HEK293 (cell line): ENCODE measurements around the gene INPP5A.

Experiments used
- KLF9 ChIP-seq: fragments of 450-650 bp; formaldehyde crosslinking; IDR thresholded peaks from 2 replicates; pipeline ENCODE4 v1.5.1; 2016; ENCODE audit warnings: missing biosample characterization, missing genetic modification characterization, low read depth
- MEIS1 ChIP-seq: sonication (generic); formaldehyde crosslinking; IDR thresholded peaks from 2 replicates; pipeline ENCODE4 v1.8.1; 2022; ENCODE audit warnings: missing genetic modification reagents, mild to moderate bottlenecking, borderline replicate concordance
- PATZ1 ChIP-seq: fragments of 450-650 bp; formaldehyde crosslinking; IDR thresholded peaks from 2 replicates; pipeline ENCODE4 v1.5.1; 2016; ENCODE audit warnings: missing biosample characterization, missing genetic modification characterization
- PRDM10 ChIP-seq: fragments of 450-650 bp; formaldehyde crosslinking; IDR thresholded peaks from 2 replicates; pipeline ENCODE4 v1.5.1; 2016; ENCODE audit warnings: missing biosample characterization, missing genetic modification characterization
- SP3 ChIP-seq: fragments of 450-650 bp; formaldehyde crosslinking; IDR thresholded peaks from 2 replicates; pipeline ENCODE4 v1.5.1; 2016; ENCODE audit warnings: missing biosample characterization, missing genetic modification characterization
- WT1 ChIP-seq: fragments of 450-650 bp; formaldehyde crosslinking; IDR thresholded peaks from 2 replicates; pipeline ENCODE4 v1.5.1; 2016; ENCODE audit warnings: missing biosample characterization, missing genetic modification characterization
- ZBTB1 ChIP-seq: fragments of 450-650 bp; formaldehyde crosslinking; IDR thresholded peaks from 2 replicates; pipeline ENCODE4 v1.5.1; 2016; ENCODE audit warnings: missing biosample characterization, missing genetic modification characterization
- ZBTB49 ChIP-seq: fragments of 450-650 bp; formaldehyde crosslinking; IDR thresholded peaks from 2 replicates; pipeline ENCODE4 v1.5.1; 2016; ENCODE audit warnings: missing biosample characterization, missing genetic modification characterization, low read depth
- ZEB2 ChIP-seq: fragments of 450-650 bp; formaldehyde crosslinking; IDR thresholded peaks from 2 replicates; pipeline ENCODE4 v1.5.1; 2016; ENCODE audit warnings: missing biosample characterization, missing genetic modification characterization
- ZFHX2 ChIP-seq: fragments of 450-650 bp; formaldehyde crosslinking; conservative IDR thresholded peaks from 2 replicates; pipeline ENCODE4 v1.5.1; 2016; ENCODE audit warnings: missing biosample characterization, missing genetic modification characterization
- ZNF175 ChIP-seq: fragments of 450-650 bp; formaldehyde crosslinking; IDR thresholded peaks from 2 replicates; pipeline ENCODE4 v1.5.1; 2016; ENCODE audit warnings: missing biosample characterization, missing genetic modification characterization
- ZNF239 ChIP-seq: fragments of 450-650 bp; formaldehyde crosslinking; IDR thresholded peaks from 2 replicates; pipeline ENCODE4 v1.5.1; 2016; ENCODE audit warnings: missing biosample characterization, missing genetic modification characterization
- ZNF266 ChIP-seq: fragments of 450-650 bp; formaldehyde crosslinking; IDR thresholded peaks from 2 replicates; pipeline ENCODE4 v1.5.1; 2016; ENCODE audit warnings: missing biosample characterization, missing genetic modification characterization, low read depth
- ZNF335 ChIP-seq: fragments of 450-650 bp; formaldehyde crosslinking; conservative IDR thresholded peaks from 2 replicates; pipeline ENCODE4 v1.5.1; 2016; ENCODE audit warnings: missing biosample characterization, missing genetic modification characterization
- ZNF341 ChIP-seq: fragments of 450-650 bp; formaldehyde crosslinking; IDR thresholded peaks from 2 replicates; pipeline ENCODE4; 2016; ENCODE audit warnings: low read depth, missing biosample characterization, missing genetic modification characterization
- ZNF37A ChIP-seq: fragments of 450-650 bp; IDR thresholded peaks from 2 replicates; pipeline ENCODE4 v1.5.1; 2018; ENCODE audit warnings: missing biosample characterization, missing genetic modification characterization
- ZNF423 ChIP-seq: fragments of 450-650 bp; formaldehyde crosslinking; IDR thresholded peaks from 2 replicates; pipeline ENCODE4 v1.5.1; 2016; ENCODE audit warnings: missing biosample characterization, missing genetic modification characterization
- ZNF510 ChIP-seq: fragments of 450-650 bp; formaldehyde crosslinking; IDR thresholded peaks from 2 replicates; pipeline ENCODE4 v1.5.1; 2018; ENCODE audit warnings: mild to moderate bottlenecking, missing genetic modification characterization, missing biosample characterization; ENCODE audit not compliant: insufficient replicate concordance
- ZNF580 ChIP-seq: fragments of 450-650 bp; formaldehyde crosslinking; IDR thresholded peaks from 2 replicates; pipeline ENCODE4 v1.5.1; 2016; ENCODE audit warnings: missing biosample characterization, missing genetic modification characterization
- ZNF747 ChIP-seq: fragments of 450-650 bp; formaldehyde crosslinking; IDR thresholded peaks from 2 replicates; pipeline ENCODE4 v1.5.1; 2016; ENCODE audit warnings: missing biosample characterization, missing genetic modification characterization
- ZNF792 ChIP-seq: fragments of 450-650 bp; formaldehyde crosslinking; IDR thresholded peaks from 2 replicates; pipeline ENCODE4 v1.5.1; 2016; ENCODE audit warnings: missing biosample characterization, missing genetic modification characterization
- ZNF843 ChIP-seq: fragments of 450-650 bp; formaldehyde crosslinking; IDR thresholded peaks from 2 replicates; pipeline ENCODE4 v1.5.1; 2016; ENCODE audit warnings: missing biosample characterization, missing genetic modification characterization
- TF ChIP-seq, protein P1 (sequence below): fragments of 450-650 bp; formaldehyde crosslinking; IDR thresholded peaks from 2 replicates; pipeline ENCODE4 v1.5.1; 2016; ENCODE audit warnings: missing biosample characterization, missing genetic modification characterization
- TF ChIP-seq, protein P2 (sequence below): fragments of 450-650 bp; formaldehyde crosslinking; IDR thresholded peaks from 2 replicates; pipeline ENCODE4 v1.5.1; 2016; ENCODE audit warnings: missing biosample characterization, missing genetic modification characterization, borderline replicate concordance

INPP5A gene

GRCh38 chr10:132516771-132517725 lies 20.5 kb upstream of the INPP5A start (continued):
- TF ChIP-seq, protein P1, sequence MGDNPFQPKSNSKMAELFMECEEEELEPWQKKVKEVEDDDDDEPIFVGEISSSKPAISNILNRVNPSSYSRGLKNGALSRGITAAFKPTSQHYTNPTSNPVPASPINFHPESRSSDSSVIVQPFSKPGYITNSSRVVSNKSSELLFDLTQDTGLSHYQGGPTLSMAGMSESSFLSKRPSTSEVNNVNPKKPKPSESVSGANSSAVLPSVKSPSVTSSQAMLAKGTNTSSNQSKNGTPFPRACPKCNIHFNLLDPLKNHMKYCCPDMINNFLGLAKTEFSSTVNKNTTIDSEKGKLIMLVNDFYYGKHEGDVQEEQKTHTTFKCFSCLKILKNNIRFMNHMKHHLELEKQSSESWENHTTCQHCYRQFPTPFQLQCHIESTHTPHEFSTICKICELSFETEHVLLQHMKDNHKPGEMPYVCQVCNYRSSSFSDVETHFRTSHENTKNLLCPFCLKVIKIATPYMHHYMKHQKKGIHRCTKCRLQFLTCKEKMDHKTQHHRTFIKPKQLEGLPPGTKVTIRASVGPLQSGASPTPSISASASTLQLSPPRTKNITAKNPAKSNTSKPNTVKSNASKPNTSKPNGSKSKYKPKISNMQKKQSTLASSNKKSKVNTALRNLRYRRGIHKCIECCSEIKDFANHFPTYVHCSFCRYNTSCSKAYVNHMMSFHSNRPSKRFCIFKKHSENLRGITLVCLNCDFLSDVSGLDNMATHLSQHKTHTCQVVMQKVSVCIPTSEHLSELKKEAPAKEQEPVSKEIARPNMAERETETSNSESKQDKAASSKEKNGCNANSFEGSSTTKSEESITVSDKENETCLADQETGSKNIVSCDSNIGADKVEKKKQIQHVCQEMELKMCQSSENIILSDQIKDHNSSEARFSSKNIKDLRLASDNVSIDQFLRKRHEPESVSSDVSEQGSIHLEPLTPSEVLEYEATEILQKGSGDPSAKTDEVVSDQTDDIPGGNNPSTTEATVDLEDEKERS: no peak
- TF ChIP-seq SP3 (tag by site-specific recombination) (peak; percentile 76), ZEB2 (tag by site-specific recombination) (peak; percentile 86), ZBTB49 (no peak), ZNF239 (tag by site-specific recombination) (no peak), ZFHX2 (peak; percentile 93), MEIS1 (CRISPR knock-in tag) (no peak), ZNF510 (tag by site-specific recombination) (no peak), ZNF175 (tag by site-specific recombination) (no peak), ZNF792 (tag by site-specific recombination) (no peak), ZNF423 (tag by site-specific recombination) (peak; percentile 26), KLF9 (tag by site-specific recombination) (peak; percentile 39; the same call in 1 of the 2 replicates), PRDM10 (tag by site-specific recombination) (peak; percentile 83), WT1 (tag by site-specific recombination) (peak; percentile 68), ZNF580 (tag by site-specific recombination) (no peak), ZNF335 (peak; percentile 99), ZNF266 (tag by site-specific recombination) (no peak), ZNF37A (no peak), ZNF843 (tag by site-specific recombination) (peak; percentile 52; the same call in 1 of the 2 replicates), ZNF747 (tag by site-specific recombination) (no peak), ZBTB1 (no peak), PATZ1 (tag by site-specific recombination) (peak; percentile 84), ZNF341 (tag by site-specific recombination) (peak; percentile 99)
- TF ChIP-seq, protein P2, sequence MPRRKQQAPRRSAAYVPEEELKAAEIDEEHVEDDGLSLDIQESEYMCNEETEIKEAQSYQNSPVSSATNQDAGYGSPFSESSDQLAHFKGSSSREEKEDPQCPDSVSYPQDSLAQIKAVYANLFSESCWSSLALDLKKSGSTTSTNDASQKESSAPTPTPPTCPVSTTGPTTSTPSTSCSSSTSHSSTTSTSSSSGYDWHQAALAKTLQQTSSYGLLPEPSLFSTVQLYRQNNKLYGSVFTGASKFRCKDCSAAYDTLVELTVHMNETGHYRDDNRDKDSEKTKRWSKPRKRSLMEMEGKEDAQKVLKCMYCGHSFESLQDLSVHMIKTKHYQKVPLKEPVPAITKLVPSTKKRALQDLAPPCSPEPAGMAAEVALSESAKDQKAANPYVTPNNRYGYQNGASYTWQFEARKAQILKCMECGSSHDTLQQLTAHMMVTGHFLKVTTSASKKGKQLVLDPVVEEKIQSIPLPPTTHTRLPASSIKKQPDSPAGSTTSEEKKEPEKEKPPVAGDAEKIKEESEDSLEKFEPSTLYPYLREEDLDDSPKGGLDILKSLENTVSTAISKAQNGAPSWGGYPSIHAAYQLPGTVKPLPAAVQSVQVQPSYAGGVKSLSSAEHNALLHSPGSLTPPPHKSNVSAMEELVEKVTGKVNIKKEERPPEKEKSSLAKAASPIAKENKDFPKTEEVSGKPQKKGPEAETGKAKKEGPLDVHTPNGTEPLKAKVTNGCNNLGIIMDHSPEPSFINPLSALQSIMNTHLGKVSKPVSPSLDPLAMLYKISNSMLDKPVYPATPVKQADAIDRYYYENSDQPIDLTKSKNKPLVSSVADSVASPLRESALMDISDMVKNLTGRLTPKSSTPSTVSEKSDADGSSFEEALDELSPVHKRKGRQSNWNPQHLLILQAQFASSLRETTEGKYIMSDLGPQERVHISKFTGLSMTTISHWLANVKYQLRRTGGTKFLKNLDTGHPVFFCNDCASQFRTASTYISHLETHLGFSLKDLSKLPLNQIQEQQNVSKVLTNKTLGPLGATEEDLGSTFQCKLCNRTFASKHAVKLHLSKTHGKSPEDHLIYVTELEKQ (tag by site-specific recombination): no peak
